ENCODE measurements around the gene ZC3H7A. TPM values are rescaled to one million over a fixed set of nuclear protein-coding genes. Genes with fewer than 3 reads are reported as not detected.

Gene ZC3H7A
- total and polyA plus RNA-seq, 2 of the 13 experiments (the other 11 are each of a cell fraction or from before 2014, with no cell fraction given) = 29.2 to 36.8 TPM

GRCh38 chr16:11797166-11797956 is at the start of gene ZC3H7A (continued):
- TF ChIP-seq NR1H2 (CRISPR knock-in tag; IDR thresholded peaks at IDR 0.05; ENCODE audit: borderline replicate concordance, low read depth) (no peak), CBX5 (CRISPR knock-in tag; IDR thresholded peaks at IDR 0.05; ENCODE audit: borderline replicate concordance) (peak; percentile 65; the same call in 1 of the 2 replicates), ZNF510 (CRISPR knock-in tag; IDR thresholded peaks at IDR 0.05; ENCODE audit: low read depth) (peak; percentile 99), ZBTB42 (CRISPR knock-in tag; IDR thresholded peaks at IDR 0.05) (no peak), LRRFIP1 (CRISPR knock-in tag; conservative IDR thresholded peaks at IDR 0.05) (no peak), MXD3 (CRISPR knock-in tag; IDR thresholded peaks at IDR 0.05) (peak; percentile 98), ZNF382 (CRISPR knock-in tag; IDR thresholded peaks at IDR 0.05; ENCODE audit: borderline replicate concordance) (no peak), REXO4 (CRISPR knock-in tag; IDR thresholded peaks at IDR 0.05; ENCODE audit: borderline replicate concordance) (peak; percentile 85; the same call in 1 of the 2 replicates), BHLHE40 (IDR thresholded peaks at IDR 0.05; ENCODE audit: low read length) (peak; percentile 23; the same call in 1 of the 2 replicates), ZEB1 (IDR thresholded peaks at IDR 0.05; ENCODE audit: insufficient replicate concordance, low read depth) (peak; percentile 72), DNMT1 (CRISPR knock-in tag; IDR thresholded peaks at IDR 0.05) (no peak; the same call in 1 of the 2 replicates), ZFP36L1 (CRISPR knock-in tag; IDR thresholded peaks at IDR 0.05) (no peak; the same call in none of the 2 replicates), SIN3B (IDR thresholded peaks at IDR 0.05; ENCODE audit: low read length) (peak; percentile 50; the same call in 1 of the 2 replicates), ZNF766 (CRISPR knock-in tag; IDR thresholded peaks at IDR 0.05; ENCODE audit: borderline replicate concordance) (peak; percentile 98; the same call in 1 of the 2 replicates), MBD4 (IDR thresholded peaks at IDR 0.05; ENCODE audit: borderline replicate concordance, low read length) (no peak), SALL2 (CRISPR knock-in tag; IDR thresholded peaks at IDR 0.05) (peak; percentile 95), SRSF9 (IDR thresholded peaks at IDR 0.05; ENCODE audit: borderline replicate concordance, insufficient read depth, low read depth, low read length, poor library complexity, severe bottlenecking) (no peak), MNT (IDR thresholded peaks at IDR 0.05) (peak; percentile 45), KAT7 (CRISPR knock-in tag; IDR thresholded peaks at IDR 0.05; ENCODE audit: borderline replicate concordance) (peak; percentile 99), ZNF740 (CRISPR knock-in tag; IDR thresholded peaks at IDR 0.05) (no peak; the same call in 1 of the 2 replicates), RCOR2 (CRISPR knock-in tag; IDR thresholded peaks at IDR 0.05) (peak; percentile 46; the same call in 1 of the 2 replicates), ZBTB46 (CRISPR knock-in tag; IDR thresholded peaks at IDR 0.05; ENCODE audit: borderline replicate concordance) (peak; percentile 98; the same call in 1 of the 2 replicates), ZNF607 (CRISPR knock-in tag; IDR thresholded peaks at IDR 0.05; ENCODE audit: borderline replicate concordance) (peak; percentile 90)

All from HepG2 (cell line).